ENCODE results near the gene ALKBH2.

Gene ALKBH2

GRCh38 chr12:109093022-109093918 is at the start of gene ALKBH2:
Gene ALKBH2, minus strand, starts transcription at chr12:109093472. Its CDS starts 686 bp downstream, at chr12:109092786.
- DNase-seq (ENCODE audit: low read depth) = peak; percentile 41

DNA sequence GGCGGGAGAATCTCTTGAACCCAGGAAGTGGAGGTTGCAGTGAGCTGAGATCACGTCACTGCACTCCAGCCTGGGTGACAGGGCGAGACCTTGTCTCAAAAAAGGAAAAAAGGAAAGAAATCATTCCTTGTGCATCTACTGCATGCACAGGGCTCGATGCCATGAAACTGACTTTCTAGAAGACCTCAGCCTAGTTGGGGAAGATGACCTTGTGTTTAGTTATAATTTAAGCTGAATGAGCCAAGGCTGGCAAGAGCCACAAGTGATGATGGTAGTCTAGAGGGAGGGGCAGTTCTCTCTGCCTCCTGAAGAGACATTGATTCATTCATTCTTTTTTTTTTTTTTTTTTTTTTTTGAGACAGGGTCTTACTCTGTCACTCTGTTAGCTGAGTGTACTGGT is 47.3 kb upstream of the ALKBH2 start:
- DNase-seq (ENCODE audit: low read depth) = no peak

- DNase-seq (ENCODE audit: low read depth) = no peak
Observed at GRCh38 chr12:109139791-109140190, 46.5 kb upstream of the ALKBH2 start.

DNA sequence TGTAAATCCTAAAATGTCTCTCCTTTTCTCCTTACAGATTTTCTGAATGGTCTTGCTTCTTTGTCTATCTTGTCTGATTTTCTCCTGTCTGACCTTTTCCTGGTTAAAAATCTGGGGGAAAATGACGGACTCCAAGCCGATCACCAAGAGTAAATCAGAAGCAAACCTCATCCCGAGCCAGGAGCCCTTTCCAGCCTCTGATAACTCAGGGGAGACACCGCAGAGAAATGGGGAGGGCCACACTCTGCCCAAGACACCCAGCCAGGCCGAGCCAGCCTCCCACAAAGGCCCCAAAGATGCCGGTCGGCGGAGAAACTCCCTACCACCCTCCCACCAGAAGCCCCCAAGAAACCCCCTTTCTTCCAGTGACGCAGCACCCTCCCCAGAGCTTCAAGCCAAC is 46.1 kb upstream of the ALKBH2 start:
- DNase-seq (ENCODE audit: low read depth) = no peak

- no peak for DNase-seq (ENCODE audit: low read depth)
Observed at GRCh38 chr12:109137055-109137454, 43.8 kb upstream of the ALKBH2 start.

GRCh38 chr12:109134186-109134917 is 41.1 kb upstream of the ALKBH2 start:
- DNase-seq (ENCODE audit: low read depth) = no peak

DNA sequence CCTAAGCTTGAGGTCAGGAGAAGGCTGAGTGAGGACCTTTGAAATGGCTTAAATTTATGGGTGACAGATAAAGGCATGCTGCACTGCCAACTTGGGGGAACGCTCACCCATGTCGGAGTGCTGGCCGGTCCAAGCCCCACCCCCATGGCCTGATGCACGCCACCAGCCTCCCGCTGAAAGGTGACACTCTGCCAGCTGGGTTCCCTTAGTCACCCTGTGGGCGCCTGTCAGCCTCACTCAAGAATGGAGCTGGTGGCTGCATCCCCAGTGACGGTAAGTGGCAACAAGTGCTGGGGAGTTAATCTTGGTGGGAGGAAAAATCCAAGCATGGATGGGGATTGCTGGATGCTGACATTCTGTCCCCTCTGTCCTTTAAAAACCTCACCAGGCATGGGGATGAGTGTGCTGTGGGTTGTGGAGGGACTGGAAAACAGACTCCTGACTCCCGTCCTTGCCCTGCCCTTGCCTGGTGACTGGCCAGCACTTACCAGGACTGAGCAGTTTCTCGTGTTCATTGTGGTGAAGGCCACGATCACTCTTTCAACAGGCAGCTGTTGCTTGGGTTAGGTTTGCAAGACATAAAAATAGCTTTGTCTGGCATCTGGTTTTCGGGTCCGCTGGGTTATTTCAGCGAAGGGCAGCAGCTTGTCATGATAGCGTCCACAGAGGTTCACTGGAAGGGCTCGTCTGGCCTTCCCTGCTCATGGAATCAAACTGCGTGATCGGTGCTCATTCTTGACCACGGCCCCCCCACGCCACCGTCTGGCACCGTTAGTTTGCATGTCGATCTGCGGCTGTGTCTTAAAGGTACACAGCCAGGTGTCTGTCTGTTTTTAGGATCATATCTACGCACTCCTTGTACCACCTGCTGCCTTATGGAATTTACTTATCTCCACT is 38.1 kb upstream of the ALKBH2 start:
- DNase-seq (ENCODE audit: low read depth) = no peak

GRCh38 chr12:109130297-109131153 is 37.3 kb upstream of the ALKBH2 start:
- DNase-seq (ENCODE audit: low read depth) = no peak

DNA sequence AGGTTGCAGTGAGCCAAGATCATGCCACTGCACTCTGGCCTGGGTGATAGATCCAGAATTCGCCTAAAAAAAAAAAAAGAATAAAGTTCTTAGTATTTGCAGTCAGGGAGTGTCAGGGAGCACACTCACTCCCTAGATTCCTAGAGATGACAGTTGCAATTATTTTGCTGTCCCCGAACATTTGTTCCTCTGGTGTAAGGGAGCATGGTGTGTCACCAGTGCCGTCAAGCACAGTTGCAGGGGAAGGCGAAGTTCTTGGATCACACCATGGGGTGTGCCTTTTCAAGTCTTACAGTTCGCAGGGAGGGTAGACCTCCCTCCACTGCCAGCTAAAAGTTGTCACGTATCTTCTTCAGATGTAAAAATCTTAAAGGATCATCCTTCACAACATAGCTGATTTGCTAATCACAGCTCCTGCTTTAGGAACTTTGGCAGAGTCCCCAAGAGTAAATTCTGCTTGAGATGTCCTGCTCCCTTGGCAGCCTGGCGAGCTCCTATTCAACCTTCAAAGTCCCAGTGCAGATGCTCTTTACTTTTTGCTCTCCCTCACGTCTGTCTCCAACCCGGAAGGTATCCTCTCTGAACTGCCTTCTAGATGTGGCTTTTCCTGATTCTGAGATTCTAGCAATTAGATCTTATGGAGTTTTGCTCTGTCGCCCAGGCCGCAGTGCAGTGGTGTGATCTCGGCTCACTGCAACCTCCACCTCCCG is 34.4 kb upstream of the ALKBH2 start:
- no peak for DNase-seq (ENCODE audit: low read depth)

- no peak for DNase-seq (ENCODE audit: low read depth)
Observed at GRCh38 chr12:109126784-109127183, 33.5 kb upstream of the ALKBH2 start.

DNA sequence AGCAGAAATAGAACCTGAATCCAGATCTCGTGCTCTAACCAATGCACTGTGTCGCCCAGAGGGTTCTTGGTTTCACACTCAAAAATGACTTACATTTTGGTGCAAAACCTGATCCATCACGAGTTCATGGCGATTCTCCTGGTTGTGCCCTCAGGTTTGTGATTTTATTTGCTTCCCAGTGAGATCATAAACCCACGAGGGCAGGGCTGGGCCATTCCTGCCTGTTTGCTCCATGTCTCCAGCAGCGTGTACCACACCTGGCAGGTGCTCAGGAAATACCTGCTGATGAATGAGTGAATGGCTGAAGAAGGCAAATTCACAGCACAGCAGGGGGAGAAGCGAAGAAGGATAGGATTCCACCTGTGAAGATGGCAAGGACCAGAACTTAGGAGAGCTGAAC is 32.5 kb upstream of the ALKBH2 start:
- no peak for DNase-seq (ENCODE audit: low read depth)

GRCh38 chr12:109124878-109125648 is 31.8 kb upstream of the ALKBH2 start:
- no peak for DNase-seq (ENCODE audit: low read depth)

DNA sequence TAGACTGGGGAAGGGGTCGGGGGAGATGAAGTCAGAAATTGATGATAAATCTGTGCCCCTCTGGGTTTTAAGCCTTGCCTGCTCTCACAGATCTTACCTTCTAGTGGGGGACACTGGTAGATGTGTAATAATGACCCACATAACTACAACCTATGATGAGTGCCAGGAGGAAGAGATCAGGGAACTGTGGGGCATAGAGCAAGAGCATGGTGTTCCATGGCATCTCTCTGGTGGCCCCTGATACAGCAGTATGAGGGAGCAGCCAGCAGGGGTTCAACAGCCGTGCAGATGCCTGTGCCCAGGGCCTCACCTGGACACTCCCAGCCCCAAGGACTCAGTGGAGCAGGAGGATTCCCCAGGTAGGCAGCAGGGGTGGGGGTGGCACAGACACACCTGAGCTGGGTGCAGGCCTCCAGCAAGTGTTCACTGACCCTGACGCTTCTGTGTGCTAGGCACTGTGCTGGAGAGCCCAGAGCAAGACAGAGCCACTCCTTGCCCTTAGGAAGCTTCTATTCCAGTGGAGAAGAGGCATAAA is 28.1 kb upstream of the ALKBH2 start:
- no peak for DNase-seq (ENCODE audit: low read depth)

GRCh38 chr12:109120557-109120956 is 27.3 kb upstream of the ALKBH2 start:
- DNase-seq (ENCODE audit: low read depth) = no peak

- no peak for DNase-seq (ENCODE audit: low read depth)
Observed at GRCh38 chr12:109120095-109120494, 26.8 kb upstream of the ALKBH2 start.

DNA sequence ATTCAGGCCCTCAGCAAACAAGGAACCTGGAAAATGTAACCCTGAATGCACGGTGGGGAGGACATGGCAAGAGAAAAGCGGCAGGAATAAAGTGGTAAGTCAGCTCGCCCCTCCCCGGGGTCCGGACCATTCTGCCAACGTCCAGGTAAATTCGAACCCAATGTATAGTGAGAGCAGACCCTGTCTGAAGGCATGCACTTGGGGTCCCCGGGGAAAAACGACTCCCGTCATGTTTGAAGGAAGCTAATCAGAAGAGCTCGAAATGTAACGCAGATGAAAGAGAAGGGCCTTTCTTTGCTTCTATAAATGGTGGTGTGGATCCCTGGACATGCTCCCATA is 23.3 kb upstream of the ALKBH2 start:
- DNase-seq (ENCODE audit: low read depth) = no peak

GRCh38 chr12:109115758-109116610 is 22.7 kb upstream of the ALKBH2 start, which contains the start of gene ACACB:
Gene ACACB, plus strand, starts transcription at chr12:109116587. Its CDS starts 22,819 bp downstream, at chr12:109139406.
- DNase-seq (ENCODE audit: low read depth) = no peak

GRCh38 chr12:109115404-109115757 is 22.1 kb upstream of the ALKBH2 start:
- no peak for DNase-seq (ENCODE audit: low read depth)

DNA sequence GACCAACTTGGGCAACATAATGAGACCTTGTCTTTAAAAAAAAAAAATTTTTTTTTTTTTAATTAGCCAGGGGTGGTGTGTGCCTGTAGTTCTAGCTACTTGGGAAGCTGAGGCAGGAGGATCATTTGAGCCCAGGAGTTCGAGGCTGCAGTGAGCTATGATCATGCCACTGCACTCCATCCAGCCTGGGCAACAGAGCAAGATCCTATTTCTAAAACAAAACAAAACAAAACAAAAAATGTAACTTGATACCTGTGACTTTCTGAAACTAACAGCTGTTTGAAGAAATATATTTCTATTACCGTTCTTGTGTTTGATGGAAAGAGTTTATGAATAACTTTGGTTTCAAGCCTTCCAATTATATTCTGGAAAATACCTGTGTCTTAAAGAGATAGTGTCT is 21.4 kb upstream of the ALKBH2 start:
- DNase-seq (ENCODE audit: low read depth) = no peak

Measured in GM04503 (cell line).